ENCODE measurements around the gene MUC20. TPM values are rescaled to one million over a fixed set of nuclear protein-coding genes. Genes with fewer than 3 reads are reported as not detected.
"Not testable (repeated sequence)": the region's sequence is repeated elsewhere in the genome, so short reads cannot be mapped to it uniquely, and the experiment has no call there.

Gene MUC20
- polyA plus RNA-seq, 1 donor (not counting 4 experiments of a cell fraction or from before 2014, with no cell fraction given): 0.21 TPM

DNA sequence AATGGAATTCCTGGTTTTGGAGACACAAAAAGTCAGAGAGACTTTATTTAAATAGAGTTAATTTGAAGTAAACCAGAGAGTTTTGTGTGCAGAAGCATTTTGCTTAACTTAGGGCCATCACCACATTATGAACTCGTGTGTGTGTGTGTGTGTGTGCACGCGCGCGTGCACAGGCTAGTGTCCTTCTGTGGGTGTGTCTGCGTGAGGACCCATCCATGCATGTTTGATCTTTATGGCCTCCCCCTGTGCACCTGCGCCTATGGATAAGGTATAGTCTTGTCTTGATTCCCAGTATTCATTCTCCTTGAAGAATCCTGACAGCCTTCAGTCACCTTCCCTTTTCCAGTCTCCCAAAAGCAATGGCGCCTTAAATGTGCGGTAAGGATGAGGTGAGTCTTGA is 26.0 kb downstream of the MUC20 start:
- DNase-seq (ENCODE audit: low read depth, low spot score) (no peak), FAIRE-seq (no peak)
- no peak overlapping the region for H3K4me3 ChIP-seq (ENCODE audit: control insufficient read depth in 2 of 3, extremely low read depth in 1 of 3, insufficient read depth in 2 of 3, low read depth in 1 of 3, low read length in 3 of 3)
- no peak overlapping the region for H2AFZ ChIP-seq (ENCODE audit: control insufficient read depth, low read length)
- no peaks in the 10 kb centered on the region for H3K9me1 ChIP-seq (ENCODE audit: control insufficient read depth, extremely low read depth, insufficient read depth, low read length)
- no peaks in the 10 kb centered on the region for H3K4me1 ChIP-seq (ENCODE audit: control insufficient read depth, extremely low read depth, insufficient read depth, low read length)
- no peak overlapping the region for H3K4me2 ChIP-seq (ENCODE audit: control insufficient read depth, extremely low read depth, insufficient read depth, low read depth, low read length)
- H3K36me3 ChIP-seq (ENCODE audit: control insufficient read depth in 2 of 2, extremely low read depth in 1 of 2, insufficient read depth in 2 of 2, low read length in 2 of 2): no peaks in the 10 kb centered on the region
- no peak overlapping the region for H3K27ac ChIP-seq (ENCODE audit: control insufficient read depth, insufficient read depth, low read length)
- H3K9me3 ChIP-seq (ENCODE audit: control insufficient read depth, low read depth, low read length): no peaks in the 10 kb centered on the region
- H4K20me1 ChIP-seq (ENCODE audit: control insufficient read depth, extremely low read depth, insufficient read depth, low read length): no peaks in the 10 kb centered on the region
- peaks cover 3% of the 10 kb centered on the region for H3K27me3 ChIP-seq (ENCODE audit: control insufficient read depth, extremely low read depth, insufficient read depth, low read length)
- no peaks in the 10 kb centered on the region for H3K79me2 ChIP-seq (ENCODE audit: control insufficient read depth, insufficient read depth, low read length)
- dilution Hi-C loops (cut with MboI; ENCODE audit: extremely low pct_ligation_motif_present, low sequenced_read_pairs): no loop called here
- TF ChIP-seq EZH2 (IDR thresholded peaks at IDR 0.05; ENCODE audit: low read length): no peak
- no peak for TF ChIP-seq CTCF (optimal IDR thresholded peaks at IDR 0.05 in 1 of 3, IDR thresholded peaks at IDR 0.05 in 1 of 3, conservative IDR thresholded peaks at IDR 0.05 in 1 of 3; ENCODE audit: extremely low read depth in 1 of 3, insufficient read depth in 2 of 3, low read length in 3 of 3)
- H3K9ac ChIP-seq (ENCODE audit: control insufficient read depth, extremely low read depth, insufficient read depth, low read length): no peak overlapping the region

GRCh38 chr3:195748661-195749060 is 27.9 kb downstream of the MUC20 start:
- dilution Hi-C loops (cut with MboI; ENCODE audit: extremely low pct_ligation_motif_present, low sequenced_read_pairs): no loop called here
- no peak overlapping the region for H3K27ac ChIP-seq (ENCODE audit: control insufficient read depth, insufficient read depth, low read length)
- H3K9me3 ChIP-seq (ENCODE audit: control insufficient read depth, low read depth, low read length): no peaks in the 10 kb centered on the region
- H3K4me1 ChIP-seq (ENCODE audit: control insufficient read depth, extremely low read depth, insufficient read depth, low read length): no peaks in the 10 kb centered on the region
- H4K20me1 ChIP-seq (ENCODE audit: control insufficient read depth, extremely low read depth, insufficient read depth, low read length): no peaks in the 10 kb centered on the region
- H3K79me2 ChIP-seq (ENCODE audit: control insufficient read depth, insufficient read depth, low read length): no peaks in the 10 kb centered on the region
- H3K9ac ChIP-seq (ENCODE audit: control insufficient read depth, extremely low read depth, insufficient read depth, low read length): no peak overlapping the region
- H3K9me1 ChIP-seq (ENCODE audit: control insufficient read depth, extremely low read depth, insufficient read depth, low read length): no peaks in the 10 kb centered on the region
- H3K4me2 ChIP-seq (ENCODE audit: control insufficient read depth, extremely low read depth, insufficient read depth, low read depth, low read length): no peak overlapping the region
- TF ChIP-seq CTCF (optimal IDR thresholded peaks at IDR 0.05 in 1 of 3, IDR thresholded peaks at IDR 0.05 in 1 of 3, conservative IDR thresholded peaks at IDR 0.05 in 1 of 3; ENCODE audit: extremely low read depth in 1 of 3, insufficient read depth in 2 of 3, low read length in 3 of 3) (no peak), EZH2 (IDR thresholded peaks at IDR 0.05; ENCODE audit: low read length) (no peak)
- H3K36me3 ChIP-seq (ENCODE audit: control insufficient read depth in 2 of 2, extremely low read depth in 1 of 2, insufficient read depth in 2 of 2, low read length in 2 of 2): no peaks in the 10 kb centered on the region
- peaks cover 3% of the 10 kb centered on the region for H3K27me3 ChIP-seq (ENCODE audit: control insufficient read depth, extremely low read depth, insufficient read depth, low read length)
- no peak overlapping the region for H2AFZ ChIP-seq (ENCODE audit: control insufficient read depth, low read length)
- DNase-seq (ENCODE audit: low read depth, low spot score) (no peak), FAIRE-seq (no peak)
- no peak overlapping the region for H3K4me3 ChIP-seq (ENCODE audit: control insufficient read depth in 2 of 3, extremely low read depth in 1 of 3, insufficient read depth in 2 of 3, low read depth in 1 of 3, low read length in 3 of 3)

DNA sequence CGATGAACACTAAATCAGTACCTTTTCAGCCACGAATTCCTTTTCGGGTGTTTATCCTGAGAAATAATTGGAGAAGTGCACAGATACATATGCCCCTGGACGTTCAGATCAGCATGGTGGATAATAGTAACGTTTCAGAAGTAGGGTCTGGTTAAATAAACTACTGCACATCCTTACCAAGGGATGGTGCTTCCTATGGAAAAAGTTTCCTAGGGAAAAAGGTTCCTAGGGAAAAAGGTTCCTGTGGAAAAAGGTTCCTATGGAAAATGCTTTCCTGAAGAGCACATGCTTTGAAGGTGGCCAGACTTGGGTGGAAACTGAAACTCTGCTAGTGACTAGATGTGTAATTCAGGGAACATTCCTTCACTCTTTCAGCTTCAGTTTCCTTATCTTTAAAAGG is 28.3 kb downstream of the MUC20 start:
- H3K27ac ChIP-seq (ENCODE audit: control insufficient read depth, insufficient read depth, low read length); H4K20me1 ChIP-seq (ENCODE audit: control insufficient read depth, extremely low read depth, insufficient read depth, low read length); H3K9ac ChIP-seq (ENCODE audit: control insufficient read depth, extremely low read depth, insufficient read depth, low read length); dilution Hi-C loops (cut with MboI; ENCODE audit: extremely low pct_ligation_motif_present, low sequenced_read_pairs); H3K27me3 ChIP-seq (ENCODE audit: control insufficient read depth, extremely low read depth, insufficient read depth, low read length); H3K4me1 ChIP-seq (ENCODE audit: control insufficient read depth, extremely low read depth, insufficient read depth, low read length); H2AFZ ChIP-seq (ENCODE audit: control insufficient read depth, low read length); H3K36me3 ChIP-seq (ENCODE audit: control insufficient read depth in 2 of 2, extremely low read depth in 1 of 2, insufficient read depth in 2 of 2, low read length in 2 of 2); H3K9me1 ChIP-seq (ENCODE audit: control insufficient read depth, extremely low read depth, insufficient read depth, low read length); FAIRE-seq; H3K79me2 ChIP-seq (ENCODE audit: control insufficient read depth, insufficient read depth, low read length); H3K4me2 ChIP-seq (ENCODE audit: control insufficient read depth, extremely low read depth, insufficient read depth, low read depth, low read length); H3K4me3 ChIP-seq (ENCODE audit: control insufficient read depth in 2 of 3, extremely low read depth in 1 of 3, insufficient read depth in 2 of 3, low read depth in 1 of 3, low read length in 3 of 3); H3K9me3 ChIP-seq (ENCODE audit: control insufficient read depth, low read depth, low read length); DNase-seq (ENCODE audit: low read depth, low spot score): not testable (repeated sequence)

Data from keratinocyte (primary cell).